Measurements from ENCODE around the gene ACTRT2.

DNA sequence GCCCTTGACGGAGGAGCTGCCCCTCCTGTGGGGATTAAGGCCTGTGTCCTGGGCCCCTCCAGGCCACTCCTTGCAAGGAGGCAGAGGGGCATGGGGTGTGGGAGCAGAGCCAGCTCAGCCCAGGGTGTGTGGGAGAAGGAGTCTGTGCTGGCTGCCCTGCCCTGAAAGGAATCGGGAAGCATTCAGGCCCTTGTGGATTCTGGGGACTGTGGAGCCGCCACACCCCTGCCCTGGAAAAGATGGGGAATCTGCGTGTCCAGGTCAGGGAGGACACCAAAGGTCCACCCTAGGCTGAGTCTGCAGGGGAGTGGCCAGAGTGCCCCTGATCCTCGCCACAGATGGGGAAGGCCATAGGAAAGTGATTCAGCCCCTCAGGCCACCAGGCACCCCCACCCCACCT is 31.2 kb downstream of the ACTRT2 start:
- TF ChIP-seq, protein P1, sequence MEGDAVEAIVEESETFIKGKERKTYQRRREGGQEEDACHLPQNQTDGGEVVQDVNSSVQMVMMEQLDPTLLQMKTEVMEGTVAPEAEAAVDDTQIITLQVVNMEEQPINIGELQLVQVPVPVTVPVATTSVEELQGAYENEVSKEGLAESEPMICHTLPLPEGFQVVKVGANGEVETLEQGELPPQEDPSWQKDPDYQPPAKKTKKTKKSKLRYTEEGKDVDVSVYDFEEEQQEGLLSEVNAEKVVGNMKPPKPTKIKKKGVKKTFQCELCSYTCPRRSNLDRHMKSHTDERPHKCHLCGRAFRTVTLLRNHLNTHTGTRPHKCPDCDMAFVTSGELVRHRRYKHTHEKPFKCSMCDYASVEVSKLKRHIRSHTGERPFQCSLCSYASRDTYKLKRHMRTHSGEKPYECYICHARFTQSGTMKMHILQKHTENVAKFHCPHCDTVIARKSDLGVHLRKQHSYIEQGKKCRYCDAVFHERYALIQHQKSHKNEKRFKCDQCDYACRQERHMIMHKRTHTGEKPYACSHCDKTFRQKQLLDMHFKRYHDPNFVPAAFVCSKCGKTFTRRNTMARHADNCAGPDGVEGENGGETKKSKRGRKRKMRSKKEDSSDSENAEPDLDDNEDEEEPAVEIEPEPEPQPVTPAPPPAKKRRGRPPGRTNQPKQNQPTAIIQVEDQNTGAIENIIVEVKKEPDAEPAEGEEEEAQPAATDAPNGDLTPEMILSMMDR (IDR thresholded peaks at IDR 0.05): no peak
- no peak for TF ChIP-seq POLR2A (IDR thresholded peaks at IDR 0.05; ENCODE audit: low read depth)
- TF ChIP-seq EP300 (IDR thresholded peaks at IDR 0.05): no peak

Measured in esophagus muscularis mucosa (tissue), 4 donors.